Stimulated activated naive B cell treated with anti-CD40 and anti-IgM and Interleukin-4, amounts not matched to agents 10 μg/mL and 1 μg/mL and 100 μg/mL, for 72 hours (primary cell): ENCODE data around the gene THAP9.
"Not testable (repeated sequence)": the region's sequence is repeated elsewhere in the genome, so short reads cannot be mapped to it uniquely, and the experiment has no call there.

ENCODE experiments used
- ATAC-seq, 2 donors: fragments of 150-1000 bp; cut with Tn5 transposase; replicated peaks; 2 replicates each; pipeline ENCODE4 v1.10.0; 2021; ENCODE audit warnings: moderate library complexity in 1 of 2
- DNase-seq: peaks from one replicate; pipeline ENCODE4 v3.0.0; 2021
- H3K27ac Mint-ChIP-seq: one replicate; pipeline ENCODE4 v1.8.0; 2022; ENCODE audit warnings: mild to moderate bottlenecking, mixed read lengths
- H3K27me3 Mint-ChIP-seq, 2 donors: one replicate each; pipeline ENCODE4 v1.8.0; 2022; ENCODE audit warnings: mixed read lengths in 2 of 2
- H3K36me3 Mint-ChIP-seq, 2 donors: one replicate each; pipeline ENCODE4 v1.8.0; 2022; ENCODE audit warnings: mixed read lengths in 2 of 2, mild to moderate bottlenecking in 1 of 2
- H3K4me1 Mint-ChIP-seq, 2 donors: one replicate each; pipeline ENCODE4 v1.8.0; 2022; ENCODE audit warnings: mixed read lengths in 2 of 2, mild to moderate bottlenecking in 1 of 2
- H3K4me3 Mint-ChIP-seq, 2 donors: one replicate each; pipeline ENCODE4 v1.8.0; 2022; ENCODE audit warnings: mild to moderate bottlenecking in 2 of 2, mixed read lengths in 2 of 2, moderate library complexity in 1 of 2
- H3K9me3 Mint-ChIP-seq, 2 donors: one replicate each; pipeline ENCODE4 v1.8.0; 2022; ENCODE audit warnings: mixed read lengths in 2 of 2, mild to moderate bottlenecking in 1 of 2

Gene THAP9

DNA sequence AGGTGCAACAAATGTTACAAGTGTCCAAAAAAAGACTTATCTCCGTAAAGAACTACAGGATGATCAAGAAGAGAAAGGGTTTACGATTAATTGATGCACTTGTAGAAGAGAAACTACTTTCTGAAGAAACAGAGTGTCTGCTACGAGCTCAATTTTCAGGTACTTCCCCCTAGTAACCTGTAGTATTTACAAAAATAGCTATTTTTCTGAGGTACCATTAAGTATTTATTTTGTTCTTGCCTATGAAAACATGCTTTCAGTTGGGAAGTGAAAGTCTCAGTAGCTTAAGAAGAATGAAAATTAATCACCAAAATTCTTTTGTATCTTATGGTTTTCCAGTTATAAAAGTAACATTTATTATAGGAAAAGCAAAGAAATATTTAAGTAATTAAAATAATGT, 5.9 kb downstream of the THAP9 start:
- DNase-seq (no peak), ATAC-seq (peak in 1 of 2 donors; percentile 35)
- no peak overlapping the region for H3K27ac Mint-ChIP-seq
- no peaks in the 10 kb centered on the region for H3K27me3 Mint-ChIP-seq
- peaks cover 5 to 6% of the 10 kb centered on the region in 2 donors for H3K36me3 Mint-ChIP-seq
- peaks cover 9 to 14% of the 10 kb centered on the region in 2 donors for H3K4me1 Mint-ChIP-seq
- H3K9me3 Mint-ChIP-seq, result no peaks in the 10 kb centered on the region
- H3K4me3 Mint-ChIP-seq, result peak overlapping the region in 1 of 2 donors; percentile 43

DNA sequence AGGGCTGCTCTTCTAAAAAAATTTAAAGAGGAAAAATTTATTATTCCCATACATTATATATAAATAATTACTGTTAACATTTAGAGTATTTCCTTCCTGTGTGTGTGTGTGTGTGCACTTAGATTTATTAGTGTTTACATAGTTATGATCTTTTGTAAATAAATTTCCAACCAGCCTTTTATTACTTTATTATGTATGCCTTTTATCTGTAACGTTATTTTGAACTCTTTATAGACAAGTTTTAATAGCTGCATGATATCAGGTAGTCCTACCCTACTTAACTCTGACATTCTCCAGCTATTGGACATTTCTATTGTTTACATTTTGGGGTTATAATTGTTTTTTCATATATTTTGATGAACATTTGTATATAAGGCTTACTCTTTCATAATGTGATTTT, 8.8 kb downstream of the THAP9 start:
- no peak for DNase-seq
- H3K9me3 Mint-ChIP-seq, result peaks cover 0 to 2% of the 10 kb centered on the region in 2 donors
- H3K4me1 Mint-ChIP-seq, result peaks cover 6% of the 10 kb centered on the region in 2 donors
- H3K36me3 Mint-ChIP-seq, result peaks cover 9 to 12% of the 10 kb centered on the region in 2 donors
- no peak for ATAC-seq
- H3K27me3 Mint-ChIP-seq, result no peaks in the 10 kb centered on the region
- H3K4me3 Mint-ChIP-seq, result no peak overlapping the region
- no peak overlapping the region for H3K27ac Mint-ChIP-seq

- no peaks in the 10 kb centered on the region for H3K27me3 Mint-ChIP-seq
- H3K4me3 Mint-ChIP-seq, result no peak overlapping the region
- peaks cover 15 to 23% of the 10 kb centered on the region in 2 donors for H3K36me3 Mint-ChIP-seq
- no peaks in the 10 kb centered on the region for H3K4me1 Mint-ChIP-seq
- ATAC-seq (no peak), DNase-seq (no peak)
- no peak overlapping the region for H3K27ac Mint-ChIP-seq
- H3K9me3 Mint-ChIP-seq, result peaks cover 0 to 2% of the 10 kb centered on the region in 2 donors
These were observed 12.8 kb downstream of the THAP9 start for GRCh38 chr4:82913305-82913704.

- peaks cover 15 to 23% of the 10 kb centered on the region in 2 donors for H3K36me3 Mint-ChIP-seq
- DNase-seq, ATAC-seq, H3K27me3 Mint-ChIP-seq, H3K9me3 Mint-ChIP-seq, H3K4me1 Mint-ChIP-seq, H3K4me3 Mint-ChIP-seq: not testable (repeated sequence)
- H3K27ac Mint-ChIP-seq, result peak overlapping the region; percentile 14
These were observed 13.4 kb downstream of the THAP9 start for GRCh38 chr4:82913968-82914367.

DNA sequence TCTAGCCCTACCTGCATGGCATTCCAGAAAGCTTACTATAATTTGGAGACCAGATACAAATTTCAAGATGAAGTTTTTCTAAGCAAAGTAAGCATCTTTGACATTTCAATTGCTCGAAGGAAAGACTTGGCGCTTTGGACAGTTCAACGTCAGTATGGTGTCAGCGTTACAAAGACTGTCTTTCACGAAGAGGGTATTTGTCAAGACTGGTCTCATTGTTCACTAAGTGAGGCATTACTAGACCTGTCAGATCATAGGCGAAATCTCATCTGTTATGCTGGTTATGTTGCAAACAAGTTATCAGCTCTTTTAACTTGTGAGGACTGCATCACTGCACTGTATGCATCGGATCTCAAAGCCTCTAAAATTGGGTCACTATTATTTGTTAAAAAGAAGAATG, 17.6 kb downstream of the THAP9 start:
- no peak for DNase-seq
- H3K4me3 Mint-ChIP-seq, result no peak overlapping the region
- no peak overlapping the region for H3K27ac Mint-ChIP-seq
- H3K36me3 Mint-ChIP-seq, result peaks cover 10 to 16% of the 10 kb centered on the region in 2 donors
- no peaks in the 10 kb centered on the region for H3K4me1 Mint-ChIP-seq
- peaks cover 0 to 2% of the 10 kb centered on the region in 2 donors for H3K9me3 Mint-ChIP-seq
- no peaks in the 10 kb centered on the region for H3K27me3 Mint-ChIP-seq
- no peak for ATAC-seq

GRCh38 chr4:82919386-82919785, 18.9 kb downstream of the THAP9 start:
- ATAC-seq (no peak), DNase-seq (no peak)
- Mint-ChIP-seq H3K4me3 (no peak overlapping the region), H3K27ac (no peak overlapping the region), H3K4me1 (no peaks in the 10 kb centered on the region), H3K9me3 (no peaks in the 10 kb centered on the region), H3K36me3 (peaks cover 5 to 10% of the 10 kb centered on the region in 2 donors), H3K27me3 (no peaks in the 10 kb centered on the region)

- no peaks in the 10 kb centered on the region for H3K9me3 Mint-ChIP-seq
- H3K4me3 Mint-ChIP-seq, result no peak overlapping the region
- no peaks in the 10 kb centered on the region for H3K27me3 Mint-ChIP-seq
- ATAC-seq (no peak), DNase-seq (no peak)
- peaks cover 0 to 9% of the 10 kb centered on the region in 2 donors for H3K36me3 Mint-ChIP-seq
- no peaks in the 10 kb centered on the region for H3K4me1 Mint-ChIP-seq
- H3K27ac Mint-ChIP-seq, result no peak overlapping the region
These were observed 21.3 kb downstream of the THAP9 start for GRCh38 chr4:82921795-82922194.

DNA sequence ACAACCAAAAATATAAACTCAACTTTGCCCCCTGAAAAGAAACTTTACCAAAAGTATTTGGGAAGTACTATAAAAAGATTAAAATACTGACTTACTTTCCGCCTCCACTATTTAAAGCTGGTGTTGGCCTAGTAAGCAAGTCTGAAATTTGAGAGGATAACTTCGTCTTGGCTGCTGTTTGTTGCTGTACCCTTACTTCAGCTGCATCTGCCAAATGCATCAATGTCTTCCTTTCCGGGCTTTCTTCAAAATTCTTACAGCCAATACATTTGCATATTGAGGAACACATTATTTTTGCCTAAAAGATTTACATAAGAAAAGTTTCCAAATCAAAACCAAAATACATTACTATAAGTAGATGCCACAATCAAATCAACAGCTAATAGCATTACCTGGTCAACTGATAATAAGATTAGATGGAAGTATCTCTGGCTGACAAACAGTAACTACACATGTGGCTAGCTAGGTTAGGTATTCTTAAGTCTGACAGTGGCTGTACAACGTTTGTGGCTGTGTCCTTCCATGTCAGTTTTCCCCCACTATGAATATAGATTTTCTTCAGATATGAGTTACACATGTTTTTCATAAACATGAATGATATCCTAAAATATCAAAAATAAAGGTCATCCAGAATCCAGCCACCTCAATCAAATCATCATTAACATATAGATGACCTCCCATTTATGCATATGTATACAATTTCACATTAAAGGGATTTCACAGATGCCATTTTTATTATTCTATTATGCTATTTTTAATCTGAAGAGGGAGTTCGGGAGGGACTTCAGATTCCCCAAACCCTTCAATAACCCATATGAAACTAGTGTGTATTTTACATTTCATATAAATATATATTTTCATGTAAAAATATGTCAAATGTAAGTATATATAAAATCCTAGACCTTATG, 30.6 kb downstream of the THAP9 start:
- H3K27me3 Mint-ChIP-seq, result no peaks in the 10 kb centered on the region
- DNase-seq (no peak), ATAC-seq (no peak)
- H3K4me3 Mint-ChIP-seq, result no peak overlapping the region
- no peaks in the 10 kb centered on the region for H3K9me3 Mint-ChIP-seq
- H3K27ac Mint-ChIP-seq, result no peak overlapping the region
- H3K4me1 Mint-ChIP-seq, result no peaks in the 10 kb centered on the region
- H3K36me3 Mint-ChIP-seq, result peaks cover 25 to 38% of the 10 kb centered on the region in 2 donors

- ATAC-seq, result no peak
These were observed 33.9 kb downstream of the THAP9 start for GRCh38 chr4:82934441-82934840.

DNA sequence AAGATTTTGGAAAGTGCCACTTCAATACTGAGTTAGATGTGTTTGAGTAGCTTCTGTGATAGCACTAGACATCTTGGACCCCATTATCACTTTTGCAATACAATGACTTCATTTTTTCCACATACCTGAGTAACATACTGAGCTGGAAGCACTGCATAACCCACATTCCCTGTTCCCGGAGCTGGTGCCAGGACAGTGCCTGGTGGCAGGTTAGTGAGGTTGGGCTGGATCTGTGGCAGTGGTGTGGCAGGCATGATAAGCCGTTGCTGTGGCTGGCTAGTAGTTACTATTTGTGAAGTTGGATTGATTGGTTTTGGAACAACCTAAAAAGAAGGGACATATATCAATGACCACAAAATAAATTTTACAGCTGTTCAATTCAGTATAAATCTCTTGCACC, 38.9 kb downstream of the THAP9 start:
- peaks cover 0 to 1% of the 10 kb centered on the region in 2 donors for H3K9me3 Mint-ChIP-seq
- H3K36me3 Mint-ChIP-seq, result peaks cover 33 to 49% of the 10 kb centered on the region in 2 donors
- H3K27me3 Mint-ChIP-seq, result no peaks in the 10 kb centered on the region
- ATAC-seq (no peak), DNase-seq (no peak)
- H3K4me3 Mint-ChIP-seq, result no peak overlapping the region
- H3K27ac Mint-ChIP-seq, result no peak overlapping the region
- H3K4me1 Mint-ChIP-seq, result peaks cover 0 to 6% of the 10 kb centered on the region in 2 donors

More at GRCh38 chr4:82934441-82934840, 33.9 kb downstream of the THAP9 start:
- H3K9me3 Mint-ChIP-seq, result no peaks in the 10 kb centered on the region
- no peak for DNase-seq
- peaks cover 27 to 47% of the 10 kb centered on the region in 2 donors for H3K36me3 Mint-ChIP-seq
- H3K27me3 Mint-ChIP-seq, result no peaks in the 10 kb centered on the region
- no peak overlapping the region for H3K4me3 Mint-ChIP-seq
- no peak overlapping the region for H3K27ac Mint-ChIP-seq
- no peaks in the 10 kb centered on the region for H3K4me1 Mint-ChIP-seq

- H3K4me1 Mint-ChIP-seq, result peaks cover 0 to 6% of the 10 kb centered on the region in 2 donors
These were observed 47.0 kb downstream of the THAP9 start for GRCh38 chr4:82947498-82947897.

DNA sequence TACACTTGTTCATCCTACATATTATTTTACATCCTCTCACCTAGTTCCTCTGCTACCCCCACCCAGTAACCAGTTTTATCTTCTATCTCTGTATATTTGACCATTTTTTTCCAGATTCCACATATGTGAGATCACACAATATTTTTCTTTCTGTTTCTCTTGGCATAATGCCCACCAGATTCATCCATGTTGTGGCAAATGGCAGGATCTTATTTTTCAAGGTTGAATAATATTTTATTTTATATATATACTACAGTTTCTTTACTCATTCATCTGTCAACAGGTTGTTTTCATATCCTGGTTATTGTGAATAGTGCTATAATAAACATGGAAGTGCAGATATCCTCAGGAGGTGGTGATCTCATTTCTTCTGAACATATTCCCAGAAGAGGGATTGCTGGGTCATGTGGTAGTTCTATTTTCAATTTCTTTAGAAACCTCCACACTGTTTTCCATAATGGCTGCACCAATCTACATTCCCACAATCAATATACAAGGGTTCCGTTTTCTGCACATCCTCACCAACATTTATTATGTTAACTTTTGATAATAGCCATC, 48.2 kb downstream of the THAP9 start:
- ATAC-seq (no peak), DNase-seq (no peak)
- Mint-ChIP-seq H3K4me1 (peaks cover 0 to 1% of the 10 kb centered on the region in 2 donors), H3K36me3 (peaks cover 8 to 19% of the 10 kb centered on the region in 2 donors), H3K27me3 (no peaks in the 10 kb centered on the region), H3K27ac (no peak overlapping the region), H3K9me3 (no peaks in the 10 kb centered on the region), H3K4me3 (no peak overlapping the region)

More at GRCh38 chr4:82947498-82947897, 47.0 kb downstream of the THAP9 start:
- H3K4me3 Mint-ChIP-seq, result no peak overlapping the region
- no peaks in the 10 kb centered on the region for H3K27me3 Mint-ChIP-seq
- H3K36me3 Mint-ChIP-seq, result peaks cover 10 to 20% of the 10 kb centered on the region in 2 donors
- ATAC-seq (no peak), DNase-seq (no peak)
- no peak overlapping the region for H3K27ac Mint-ChIP-seq
- peaks cover 0 to 1% of the 10 kb centered on the region in 2 donors for H3K9me3 Mint-ChIP-seq

GRCh38 chr4:82951196-82951595, 50.7 kb downstream of the THAP9 start:
- H3K27me3 Mint-ChIP-seq, result no peaks in the 10 kb centered on the region
- no peaks in the 10 kb centered on the region for H3K9me3 Mint-ChIP-seq
- no peak overlapping the region for H3K4me3 Mint-ChIP-seq
- no peak for ATAC-seq
- DNase-seq, result no peak
- H3K27ac Mint-ChIP-seq, result no peak overlapping the region
- no peaks in the 10 kb centered on the region for H3K4me1 Mint-ChIP-seq
- peaks cover 6 to 21% of the 10 kb centered on the region in 2 donors for H3K36me3 Mint-ChIP-seq

GRCh38 chr4:82954212-82954611, 53.7 kb downstream of the THAP9 start:
- Mint-ChIP-seq H3K9me3 (no peaks in the 10 kb centered on the region), H3K27me3 (no peaks in the 10 kb centered on the region), H3K4me1 (peaks cover 4 to 12% of the 10 kb centered on the region in 2 donors), H3K4me3 (no peak overlapping the region), H3K27ac (no peak overlapping the region), H3K36me3 (peaks cover 17 to 32% of the 10 kb centered on the region in 2 donors)
- ATAC-seq (no peak), DNase-seq (no peak)

GRCh38 chr4:82957045-82957444, 56.5 kb downstream of the THAP9 start:
- Mint-ChIP-seq H3K4me1 (peaks cover 4 to 12% of the 10 kb centered on the region in 2 donors), H3K4me3 (no peak overlapping the region), H3K27ac (no peak overlapping the region), H3K27me3 (no peaks in the 10 kb centered on the region), H3K9me3 (no peaks in the 10 kb centered on the region), H3K36me3 (peaks cover 20 to 35% of the 10 kb centered on the region in 2 donors)
- ATAC-seq, result no peak
- no peak for DNase-seq
